Trophoblast cell (in vitro differentiated cells and primary cell): Measurements from ENCODE around the gene DNM1.
"Not testable (repeated sequence)": the region's sequence is repeated elsewhere in the genome, so short reads cannot be mapped to it uniquely, and the experiment has no call there.

ENCODE experiments used
- DNase-seq, 2 donors: peaks; one replicate each; pipeline ENCODE4 v3.0.0-alpha.2; 2016
- H2AFZ ChIP-seq: 2 replicates; pipeline ENCODE4 v1.6.1; 2013; ENCODE audit warnings: low read length, moderate library complexity, mild to moderate bottlenecking; ENCODE audit not compliant: insufficient read depth, poor library complexity
- H2AK5ac ChIP-seq: 2 replicates; pipeline ENCODE4 v1.6.1; 2013; ENCODE audit warnings: mild to moderate bottlenecking, low read length
- H2BK120ac ChIP-seq: 2 replicates; pipeline ENCODE4 v1.6.1; 2013; ENCODE audit warnings: low read length, mild to moderate bottlenecking, moderate library complexity; ENCODE audit not compliant: insufficient read depth, poor library complexity
- H2BK12ac ChIP-seq: 2 replicates; pipeline ENCODE4 v1.6.1; 2013; ENCODE audit warnings: mild to moderate bottlenecking, low read length, moderate library complexity
- H2BK5ac ChIP-seq: 2 replicates; pipeline ENCODE4 v1.6.1; 2013; ENCODE audit warnings: low read length, low read depth, moderate library complexity, mild to moderate bottlenecking; ENCODE audit not compliant: poor library complexity
- H3K14ac ChIP-seq: 2 replicates; pipeline ENCODE4 v1.6.1; 2013; ENCODE audit warnings: mild to moderate bottlenecking, low read length
- H3K18ac ChIP-seq: 2 replicates; pipeline ENCODE4 v1.6.1; 2013; ENCODE audit warnings: mild to moderate bottlenecking, low read length
- H3K23ac ChIP-seq: 2 replicates; pipeline ENCODE4 v1.6.1; 2013; ENCODE audit warnings: low read length
- H3K27ac ChIP-seq: 2 replicates; pipeline ENCODE4 v1.5.1; 2013; ENCODE audit warnings: low read depth, mild to moderate bottlenecking, inconsistent platforms, low read length, moderate library complexity
- H3K27me3 ChIP-seq: 2 replicates; pipeline ENCODE4 v1.6.1; 2013; ENCODE audit warnings: inconsistent platforms, mild to moderate bottlenecking, low read length, moderate library complexity; ENCODE audit not compliant: insufficient read depth
- H3K36me3 ChIP-seq, 2 experiments: 1 replicate in 1 of 2; 2 replicates in 1 of 2; pipeline ENCODE4 v1.6.1; 2013; ENCODE audit warnings: low read length in 2 of 2, mild to moderate bottlenecking in 2 of 2, moderate library complexity in 1 of 2; ENCODE audit not compliant: insufficient read depth in 2 of 2, control insufficient read depth in 1 of 2
- H3K4ac ChIP-seq: 2 replicates; pipeline ENCODE4 v1.6.1; 2013; ENCODE audit warnings: low read depth, mild to moderate bottlenecking, low read length, moderate library complexity
- H3K4me1 ChIP-seq, 2 experiments: 1 replicate in 1 of 2; 2 replicates in 1 of 2; pipeline ENCODE4 v1.6.1; 2013; ENCODE audit warnings: low read length in 2 of 2, mild to moderate bottlenecking in 2 of 2, moderate library complexity in 1 of 2; ENCODE audit not compliant: insufficient read depth in 2 of 2, control insufficient read depth in 1 of 2
- H3K4me2 ChIP-seq: 2 replicates; pipeline ENCODE4 v1.6.1; 2013; ENCODE audit warnings: inconsistent platforms, mild to moderate bottlenecking, low read length, moderate library complexity
- H3K4me3 ChIP-seq: 2 replicates; pipeline ENCODE4 v1.5.1; 2013; ENCODE audit warnings: mild to moderate bottlenecking, low read depth, low read length, inconsistent platforms
- H3K79me1 ChIP-seq: one replicate; pipeline ENCODE4 v1.6.1; 2013; ENCODE audit warnings: low read length
- H3K79me2 ChIP-seq: 2 replicates; pipeline ENCODE4 v1.6.1; 2013; ENCODE audit warnings: low read length, mild to moderate bottlenecking; ENCODE audit not compliant: control insufficient read depth, insufficient read depth, poor library complexity
- H3K9ac ChIP-seq: 2 replicates; pipeline ENCODE4 v1.6.1; 2013; ENCODE audit warnings: mild to moderate bottlenecking, low read length
- H3K9me3 ChIP-seq: 2 replicates; pipeline ENCODE4 v1.6.1; 2013; ENCODE audit warnings: low read depth, mild to moderate bottlenecking, control low read depth, inconsistent platforms, low read length; ENCODE audit not compliant: insufficient read depth
- H4K12ac ChIP-seq: 2 replicates; pipeline ENCODE4 v1.6.1; 2013; ENCODE audit warnings: low read depth, mild to moderate bottlenecking, low read length, moderate library complexity
- H4K8ac ChIP-seq: 2 replicates; pipeline ENCODE4 v1.6.1; 2013; ENCODE audit warnings: low read depth, mild to moderate bottlenecking, low read length, moderate library complexity
- H4K91ac ChIP-seq: one replicate; pipeline ENCODE4 v1.6.1; 2013; ENCODE audit warnings: low read depth, mild to moderate bottlenecking, low read length, moderate library complexity
- WGBS: extraction: QIAGEN DNeasy Blood & Tissue Kit; methylation state at CpG from one replicate; pipeline ENCODE4 v1.1.7; 2013; ENCODE audit warnings: missing lambda C conversion rate; ENCODE audit not compliant: insufficient read length, insufficient coverage; ENCODE audit errors: extremely low coverage; 5-methylcytosine and 5-hydroxymethylcytosine counted together

Gene DNM1

DNA sequence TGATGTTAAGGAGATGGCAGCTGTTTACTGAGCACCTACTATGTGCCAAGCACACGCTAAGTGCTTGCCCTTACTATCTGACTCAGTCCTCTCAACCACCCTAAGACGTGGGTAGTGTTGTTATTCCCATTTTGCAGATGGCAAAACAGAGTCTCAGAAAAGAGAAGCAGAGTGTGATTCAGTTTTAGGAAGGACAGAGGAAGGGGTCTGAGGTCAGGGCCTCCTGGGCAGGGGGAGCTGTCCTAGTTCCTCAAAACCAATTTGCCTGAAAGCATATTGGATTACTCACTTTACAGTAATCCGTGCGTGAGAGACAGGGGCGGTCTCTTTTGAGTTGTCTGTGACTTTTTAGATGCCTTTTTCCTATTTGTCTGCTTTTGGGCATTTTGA is 23.2 kb downstream of the DNM1 start:
- no peaks in the 10 kb centered on the region for H3K27me3 ChIP-seq
- DNase-seq, result no peak
- no peak overlapping the region for H3K27ac ChIP-seq
- no peak overlapping the region for H4K91ac ChIP-seq
- H3K23ac ChIP-seq, result no peak overlapping the region
- no peak overlapping the region for H2BK5ac ChIP-seq
- H2AFZ ChIP-seq, result no peak overlapping the region
- no peaks in the 10 kb centered on the region for H3K79me1 ChIP-seq
- H3K9ac ChIP-seq, result no peak overlapping the region
- no peak overlapping the region for H3K4me3 ChIP-seq
- WGBS, result no CpG with 5 or more reads among the region's 5 CpGs
- H2BK12ac ChIP-seq, result no peak overlapping the region
- no peak overlapping the region for H2BK120ac ChIP-seq
- no peak overlapping the region for H2AK5ac ChIP-seq
- no peak overlapping the region for H4K12ac ChIP-seq
- H3K36me3 ChIP-seq, result peaks cover 0 to 2% of the 10 kb centered on the region in 2 experiments
- no peaks in the 10 kb centered on the region for H3K9me3 ChIP-seq
- H3K4ac ChIP-seq, result no peak overlapping the region
- H3K4me1 ChIP-seq, result no peaks in the 10 kb centered on the region
- no peak overlapping the region for H3K18ac ChIP-seq
- no peak overlapping the region for H3K14ac ChIP-seq
- no peak overlapping the region for H4K8ac ChIP-seq
- no peak overlapping the region for H3K4me2 ChIP-seq
- no peaks in the 10 kb centered on the region for H3K79me2 ChIP-seq

DNA sequence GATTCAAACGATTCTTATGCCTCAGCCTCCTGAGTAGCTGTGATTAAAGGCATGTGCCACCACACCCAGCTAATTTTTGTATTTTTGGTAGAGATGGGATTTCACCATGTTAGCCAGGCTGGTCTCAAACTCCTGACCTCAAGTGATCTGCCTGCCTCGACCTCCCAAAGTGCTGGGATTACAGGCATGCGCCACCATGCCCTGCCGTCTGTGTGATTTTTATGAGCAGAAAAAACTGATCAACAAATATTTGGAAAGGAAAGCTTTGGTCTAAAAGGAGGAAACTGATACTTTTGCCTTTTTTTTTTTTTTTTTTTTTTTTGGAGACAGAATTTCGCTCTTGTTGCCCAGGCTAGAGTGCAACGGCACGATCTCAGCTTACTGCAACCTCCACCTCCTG is 27.7 kb downstream of the DNM1 start:
- H4K8ac ChIP-seq, H2AFZ ChIP-seq, H3K9ac ChIP-seq, H2AK5ac ChIP-seq, H3K27me3 ChIP-seq, H3K4me1 ChIP-seq, H3K18ac ChIP-seq, H3K4me2 ChIP-seq, H3K36me3 ChIP-seq, H2BK120ac ChIP-seq, H3K79me1 ChIP-seq, H2BK12ac ChIP-seq, H3K9me3 ChIP-seq, H3K4ac ChIP-seq, DNase-seq, H3K4me3 ChIP-seq, H2BK5ac ChIP-seq, H3K79me2 ChIP-seq, H3K27ac ChIP-seq, H4K12ac ChIP-seq, H3K14ac ChIP-seq, H4K91ac ChIP-seq, H3K23ac ChIP-seq: not testable (repeated sequence)
- no CpG with 5 or more reads among the region's 7 CpGs for WGBS

DNA sequence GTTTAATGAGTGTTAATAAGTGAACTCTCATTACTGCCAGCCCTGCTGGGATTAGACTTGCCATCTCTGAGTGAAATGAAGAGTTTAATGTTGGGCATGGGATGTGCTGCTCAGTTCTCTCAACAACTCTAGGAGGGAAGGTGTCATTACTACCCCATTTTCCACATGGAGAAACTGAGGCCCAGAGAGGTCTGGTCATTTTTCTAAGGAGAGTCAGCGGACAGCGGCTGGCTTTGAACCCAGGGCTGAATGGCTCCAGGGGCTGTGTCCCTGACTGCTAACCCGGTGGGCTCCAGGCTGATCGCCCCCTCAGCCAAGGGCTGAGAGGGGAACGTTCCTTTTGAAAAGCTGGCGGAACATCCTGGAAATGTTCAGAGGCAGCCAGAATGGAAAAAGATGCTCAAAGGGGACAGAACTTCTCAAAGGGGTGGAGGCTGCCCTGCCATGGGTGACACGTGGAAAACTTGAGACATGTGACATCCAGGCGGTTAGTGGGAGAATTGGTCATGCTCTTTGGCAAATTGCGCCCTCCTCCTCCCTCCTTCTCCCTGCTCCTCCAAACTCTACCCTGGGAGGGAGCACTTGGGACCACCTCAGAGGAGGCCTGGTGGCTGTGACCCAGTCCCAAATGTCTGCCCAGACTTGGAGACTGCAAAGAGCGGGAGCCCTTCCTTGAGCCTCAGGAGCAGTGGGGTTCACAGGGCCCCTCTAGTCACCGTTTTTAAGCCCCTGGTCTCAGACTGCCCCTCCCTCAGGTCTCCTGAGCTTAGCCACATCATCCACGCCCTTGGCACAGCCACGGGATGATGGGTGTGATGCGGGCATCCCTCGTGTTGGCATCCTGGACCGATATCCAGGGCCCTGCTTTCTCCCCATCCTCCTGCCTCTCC is 28.7 kb downstream of the DNM1 start:
- Histone ChIP-seq H3K4me2 (no peak overlapping the region), H3K79me2 (no peaks in the 10 kb centered on the region), H4K91ac (no peak overlapping the region), H2AK5ac (no peak overlapping the region), H3K27me3 (no peaks in the 10 kb centered on the region), H3K36me3 (no peaks in the 10 kb centered on the region), H4K12ac (no peak overlapping the region), H2BK120ac (no peak overlapping the region), H3K4ac (no peak overlapping the region), H2AFZ (no peak overlapping the region), H3K27ac (no peak overlapping the region), H3K14ac (no peak overlapping the region), H3K79me1 (no peaks in the 10 kb centered on the region), H3K4me3 (no peak overlapping the region), H3K4me1 (no peaks in the 10 kb centered on the region), H2BK5ac (no peak overlapping the region), H3K9ac (no peak overlapping the region), H2BK12ac (no peak overlapping the region), H3K18ac (no peak overlapping the region), H3K23ac (no peak overlapping the region), H3K9me3 (peaks cover 1% of the 10 kb centered on the region), H4K8ac (no peak overlapping the region)
- no CpG with 5 or more reads among the region's 16 CpGs for WGBS
- DNase-seq, result no peak

DNA sequence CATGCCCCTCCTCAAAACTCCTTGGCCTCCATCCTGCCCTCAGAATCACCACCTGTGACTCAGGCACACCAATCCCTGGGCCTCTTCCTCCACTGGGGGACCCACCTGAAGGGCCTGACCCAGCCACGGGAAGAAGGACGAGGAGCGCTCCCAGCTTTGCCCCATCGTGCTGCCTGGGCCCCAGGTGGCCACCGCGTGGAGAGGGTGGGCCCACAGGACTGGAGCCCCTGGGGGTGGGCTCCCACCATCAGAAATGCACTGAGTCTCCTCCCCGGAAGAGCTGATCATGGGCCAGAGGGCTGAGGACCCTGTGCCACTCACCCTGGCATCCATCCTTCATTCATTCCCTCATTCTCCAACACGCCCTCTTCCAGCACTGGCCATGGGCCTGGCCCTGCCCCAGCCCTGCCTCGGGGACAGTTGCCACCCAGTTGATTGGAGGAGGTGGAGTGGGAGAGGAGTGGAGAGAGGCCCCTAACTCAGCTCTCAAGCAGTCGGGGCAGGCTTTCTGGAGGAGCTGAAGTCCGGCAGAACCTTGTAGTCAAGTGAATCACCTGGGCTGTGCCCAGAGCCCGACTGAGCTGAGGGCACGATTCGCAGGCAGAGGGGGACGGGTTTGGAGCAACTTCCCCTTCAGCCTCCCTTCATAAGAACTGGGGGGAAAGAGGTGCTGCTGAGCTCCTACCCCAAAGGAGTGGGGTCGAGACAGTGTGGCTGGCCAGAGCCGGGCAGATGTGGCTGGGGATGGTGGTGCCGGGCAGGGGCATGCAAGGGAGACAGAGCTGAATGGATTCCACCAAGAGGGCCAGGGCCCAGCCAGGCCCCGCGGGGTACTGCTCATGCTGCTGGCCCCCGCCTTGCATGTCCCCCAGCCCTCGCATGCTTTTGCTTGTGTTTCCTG is 29.6 kb downstream of the DNM1 start:
- Histone ChIP-seq H3K14ac (no peak overlapping the region), H2BK12ac (no peak overlapping the region)
- no peak for DNase-seq

More for the DNA sequence above, 29.6 kb downstream of the DNM1 start:
- no peak overlapping the region for H4K12ac ChIP-seq
- no peak overlapping the region for H3K27ac ChIP-seq
- no peak overlapping the region for H3K9ac ChIP-seq
- H3K4me3 ChIP-seq, result no peak overlapping the region
- H2AK5ac ChIP-seq, result no peak overlapping the region
- no peak overlapping the region for H3K18ac ChIP-seq
- no peak overlapping the region for H4K91ac ChIP-seq
- no peak overlapping the region for H3K4me2 ChIP-seq
- no peak overlapping the region for H3K23ac ChIP-seq
- H3K27me3 ChIP-seq, result no peaks in the 10 kb centered on the region
- no peaks in the 10 kb centered on the region for H3K36me3 ChIP-seq
- no peaks in the 10 kb centered on the region for H3K4me1 ChIP-seq
- peaks cover 1% of the 10 kb centered on the region for H3K9me3 ChIP-seq
- no peak overlapping the region for H2BK5ac ChIP-seq
- no peak overlapping the region for H4K8ac ChIP-seq
- no peak overlapping the region for H2BK120ac ChIP-seq
- no CpG with 5 or more reads among the region's 22 CpGs for whole genome bisulfite sequencing
- no peaks in the 10 kb centered on the region for H3K79me2 ChIP-seq
- no peak overlapping the region for H2AFZ ChIP-seq
- H3K79me1 ChIP-seq, result no peaks in the 10 kb centered on the region
- no peak overlapping the region for H3K4ac ChIP-seq
